HG03039 (cell line): Measurements from ENCODE around the gene CTNND2.

Source experiments
- ATAC-seq: cut with Tn5 transposase; IDR thresholded peaks from one replicate; pipeline ENCODE4 v1.9.1; 2021; ENCODE audit warnings: mild to moderate bottlenecking, moderate library complexity; ENCODE audit not compliant: unreplicated experiment

Gene CTNND2

GRCh38 chr5:11599499-11599898 is 304.7 kb downstream of the CTNND2 start:
- no peak for ATAC-seq

GRCh38 chr5:11596657-11597071 is 307.6 kb downstream of the CTNND2 start:
- ATAC-seq, result no peak

- no peak for ATAC-seq
Observed at GRCh38 chr5:11596185-11596584, 308.1 kb downstream of the CTNND2 start.

- ATAC-seq, result no peak
Observed at GRCh38 chr5:11595045-11595444, 309.2 kb downstream of the CTNND2 start.

- no peak for ATAC-seq
Observed at GRCh38 chr5:11594021-11594420, 310.2 kb downstream of the CTNND2 start.

GRCh38 chr5:11590475-11590874 is 313.8 kb downstream of the CTNND2 start:
- ATAC-seq, result no peak

- no peak for ATAC-seq
Observed at GRCh38 chr5:11588803-11589202, 315.4 kb downstream of the CTNND2 start.

- ATAC-seq, result no peak
Observed at GRCh38 chr5:11584017-11584416, 320.2 kb downstream of the CTNND2 start.

GRCh38 chr5:11579351-11579750 is 324.9 kb downstream of the CTNND2 start:
- no peak for ATAC-seq

GRCh38 chr5:11574787-11575186 is 329.5 kb downstream of the CTNND2 start:
- no peak for ATAC-seq

- ATAC-seq, result no peak
Observed at GRCh38 chr5:11573140-11573992, 330.9 kb downstream of the CTNND2 start.

GRCh38 chr5:11564706-11565105 is 339.5 kb downstream of the CTNND2 start:
- ATAC-seq, result no peak

- no peak for ATAC-seq
Observed at GRCh38 chr5:11563822-11564221, 340.4 kb downstream of the CTNND2 start.

- ATAC-seq, result no peak
Observed at GRCh38 chr5:11560915-11561697, 343.1 kb downstream of the CTNND2 start.

GRCh38 chr5:11557063-11557462 is 347.2 kb downstream of the CTNND2 start:
- ATAC-seq, result no peak

GRCh38 chr5:11555171-11555570 is 349.1 kb downstream of the CTNND2 start:
- no peak for ATAC-seq

- no peak for ATAC-seq
Observed at GRCh38 chr5:11547730-11548129, 356.5 kb downstream of the CTNND2 start.

GRCh38 chr5:11547140-11547539 is 357.1 kb downstream of the CTNND2 start:
- ATAC-seq, result no peak

GRCh38 chr5:11540112-11540511 is 364.1 kb downstream of the CTNND2 start:
- ATAC-seq, result no peak

GRCh38 chr5:11531811-11532555 is 372.3 kb downstream of the CTNND2 start:
- ATAC-seq, result no peak

GRCh38 chr5:11528720-11529119 is 375.5 kb downstream of the CTNND2 start:
- no peak for ATAC-seq
